SU-DHL-6 (cell line): Measurements from ENCODE around the gene CAPN13.

ENCODE experiments used
- CTCF ChIP-seq: fragments of 200-600 bp; sonication (generic); IDR thresholded peaks from one replicate; pipeline ENCODE4 v1.5.1; 2017; ENCODE audit warnings: antibody characterized with exemption, mild to moderate bottlenecking, low read length, moderate library complexity; ENCODE audit not compliant: insufficient read depth, poor library complexity, severe bottlenecking
- EZH2phosphoT487 ChIP-seq: fragments of 200-600 bp; sonication (generic), shearing (Covaris generic); conservative IDR thresholded peaks from 2 replicates; pipeline ENCODE4 v1.6.1; 2018; ENCODE audit warnings: mild to moderate bottlenecking, antibody characterized with exemption, low read length, moderate library complexity, mixed read lengths

- TF ChIP-seq CTCF (no peak), EZH2phosphoT487 (no peak)
These were observed 130.0 kb downstream of the CAPN13 start for GRCh38 chr2:30677231-30677630.
